Amniotic epithelial cell (primary cell): ENCODE measurements around the gene PDE5A.

ENCODE experiments used
- DNase-seq: peaks from one replicate; pipeline ENCODE4 v3.0.0-alpha.2; 2010; ENCODE audit warnings: low read depth

Gene PDE5A

GRCh38 chr4:119585771-119586170 is 42.8 kb downstream of the PDE5A start:
- peak; percentile 92 for DNase-seq

GRCh38 chr4:119581190-119581873 is 47.3 kb downstream of the PDE5A start:
- no peak for DNase-seq

- peak; percentile 15 for DNase-seq
Observed at GRCh38 chr4:119580293-119580692, 48.3 kb downstream of the PDE5A start.

- DNase-seq = no peak
Observed at GRCh38 chr4:119579823-119580222, 48.8 kb downstream of the PDE5A start.

- DNase-seq = peak; percentile 16
Observed at GRCh38 chr4:119570401-119570800, 58.2 kb downstream of the PDE5A start.

GRCh38 chr4:119564106-119564505 is 64.5 kb downstream of the PDE5A start:
- DNase-seq = no peak

GRCh38 chr4:119559044-119559647 is 69.5 kb downstream of the PDE5A start:
- DNase-seq = peak; percentile 69

- peak; percentile 23 for DNase-seq
Observed at GRCh38 chr4:119550857-119551532, 77.6 kb downstream of the PDE5A start.

GRCh38 chr4:119549639-119550038 is 79.0 kb downstream of the PDE5A start:
- no peak for DNase-seq

GRCh38 chr4:119543779-119544178 is 84.8 kb downstream of the PDE5A start:
- DNase-seq = no peak

- no peak for DNase-seq
Observed at GRCh38 chr4:119543187-119543586, 85.4 kb downstream of the PDE5A start.

GRCh38 chr4:119540249-119540648 is 88.4 kb downstream of the PDE5A start:
- DNase-seq = no peak

GRCh38 chr4:119537586-119537985 is 91.0 kb downstream of the PDE5A start:
- DNase-seq = no peak

GRCh38 chr4:119536572-119537528 is 91.8 kb downstream of the PDE5A start:
- DNase-seq = peak; percentile 88

GRCh38 chr4:119532319-119532718 is 96.3 kb downstream of the PDE5A start:
- DNase-seq = no peak

- DNase-seq = no peak
Observed at GRCh38 chr4:119529788-119530187, 98.8 kb downstream of the PDE5A start.

- DNase-seq = peak; percentile 34
Observed at GRCh38 chr4:119526786-119527550, 101.6 kb downstream of the PDE5A start.

GRCh38 chr4:119525771-119526712 is 102.6 kb downstream of the PDE5A start:
- DNase-seq = peak; percentile 85

GRCh38 chr4:119525005-119525749 is 103.4 kb downstream of the PDE5A start:
- DNase-seq = peak; percentile 92
